GM12878 (cell line): ENCODE measurements around the gene DLK1. TPM values are rescaled to one million over a fixed set of nuclear protein-coding genes. Genes with fewer than 3 reads are reported as not detected.

Source experiments
- ATAC-seq: fragments of 200-7000 bp; cut with Tn5 transposase; 3 replicates; pipeline ENCODE4 v1.9.1; 2020; ENCODE audit warnings: mild to moderate bottlenecking, moderate library complexity
- BruUV-seq: library from RNA; stranded (reverse); fragments of 400-500 nt; replicated peaks from 2 replicates; lab custom pipeline; 2021; lab: Mats Ljungman, UMichigan
- CTCF ChIA-PET: fragments of 300-600 bp; sonication (Branson Sonifier 250); formaldehyde crosslinking; extraction: SDS; loops from one replicate; lab custom pipeline; 2021; ENCODE audit warnings: inconsistent platforms; lab: Yijun Ruan, JAX
- POLR2A ChIA-PET: fragments of 350-600 bp; formaldehyde crosslinking; extraction: SDS; loops from one replicate; lab custom pipeline; 2021; ENCODE audit warnings: inconsistent platforms; lab: Charles Lee
- RAD21 ChIA-PET: fragments of 300-600 bp; sonication (Branson Sonifier 250); formaldehyde crosslinking; loops from one replicate; lab custom pipeline; 2023; ENCODE audit warnings: antibody characterized with exemption; ENCODE audit not compliant: unreplicated experiment; lab: Charles Lee
- SMC1A ChIA-PET: fragments of 300-600 bp; sonication (Branson Sonifier 250); formaldehyde crosslinking; loops from one replicate; lab custom pipeline; 2023; ENCODE audit not compliant: unreplicated experiment, uncharacterized antibody; lab: Charles Lee
- DNase-seq: peaks from one replicate; pipeline ENCODE4 v3.0.0-alpha.2; 2011; ENCODE audit warnings: low read depth, low spot score
- FAIRE-seq: peaks from 3 replicates; lab custom pipeline; 2011; peaks lifted over from hg19 to GRCh38; lab: Jason Lieb, UNC
- H2AFZ ChIP-seq: 2 replicates; pipeline ENCODE4 v1.6.0; 2011; ENCODE audit warnings: low read depth, low read length, control low read depth; ENCODE audit not compliant: control insufficient read depth
- H3K27ac ChIP-seq: 2 replicates; pipeline ENCODE4 v1.5.1; 2011; ENCODE audit warnings: control low read depth; ENCODE audit not compliant: control insufficient read depth, insufficient read depth
- H3K27me3 ChIP-seq, 2 experiments: replicated peaks in 1 of 2; 2 replicates each; pipeline versions ENCODE4 v1.6.0 to v1.6.1; 2011; ENCODE audit warnings: low read length in 1 of 2; ENCODE audit not compliant: control insufficient read depth in 2 of 2, insufficient read depth in 2 of 2
- H3K36me3 ChIP-seq, 2 experiments: 2 replicates each; pipeline ENCODE4 v1.5.1; 2011; ENCODE audit warnings: low read length in 1 of 2; ENCODE audit not compliant: control insufficient read depth in 2 of 2, insufficient read depth in 2 of 2
- H3K4me1 ChIP-seq: 2 replicates; pipeline ENCODE4 v1.6.1; 2011; ENCODE audit warnings: mild to moderate bottlenecking, low read length, moderate library complexity, mixed read lengths; ENCODE audit not compliant: control insufficient read depth, insufficient read depth
- H3K4me2 ChIP-seq: 2 replicates; pipeline ENCODE4 v1.6.0; 2011; ENCODE audit warnings: control low read depth; ENCODE audit not compliant: control insufficient read depth, insufficient read depth
- H3K4me3 ChIP-seq: fragments of 200-600 bp; sonication (generic); 2 replicates; pipeline ENCODE4 v1.5.1; 2016
- H3K79me2 ChIP-seq: 2 replicates; pipeline ENCODE4 v1.6.0; 2011; ENCODE audit warnings: low read length; ENCODE audit not compliant: control insufficient read depth, insufficient read depth
- H3K9ac ChIP-seq: 2 replicates; pipeline ENCODE4 v1.8.0; 2011; ENCODE audit warnings: low read length, control low read depth, mixed read lengths; ENCODE audit not compliant: control insufficient read depth, insufficient read depth
- H3K9me3 ChIP-seq: replicated peaks from 3 replicates; pipeline ENCODE4 v1.5.1; 2011; ENCODE audit warnings: mild to moderate bottlenecking, low read length; ENCODE audit not compliant: control insufficient read depth, insufficient read depth
- H4K20me1 ChIP-seq: 2 replicates; pipeline ENCODE4 v1.6.0; 2011; ENCODE audit not compliant: control insufficient read depth, insufficient read depth
- CREB1 ChIP-seq: IDR thresholded peaks from 2 replicates; pipeline ENCODE4 v1.6.1; 2012; ENCODE audit warnings: low read depth, mild to moderate bottlenecking, inconsistent platforms
- ETV6 ChIP-seq, 2 experiments: fragments of 450-650 bp in 1 of 2; IDR thresholded peaks in 1 of 2; conservative IDR thresholded peaks in 1 of 2; 2 replicates each; pipeline ENCODE4 v1.6.1; 2014; ENCODE audit warnings: antibody characterized with exemption in 1 of 2, borderline replicate concordance in 1 of 2, low read depth in 1 of 2, mild to moderate bottlenecking in 1 of 2, moderate library complexity in 1 of 2
- HDAC2 ChIP-seq: fragments of 200-600 bp; sonication (generic); IDR thresholded peaks from 2 replicates; pipeline ENCODE4 v1.6.1; 2017
- IKZF1 ChIP-seq: fragments of 450-650 bp; conservative IDR thresholded peaks from 2 replicates; pipeline ENCODE4 v1.6.1; 2017; ENCODE audit warnings: antibody characterized with exemption, mild to moderate bottlenecking
- NR2F1 ChIP-seq: fragments of 450-650 bp; conservative IDR thresholded peaks from 2 replicates; pipeline ENCODE4 v1.6.1; 2017; ENCODE audit warnings: mild to moderate bottlenecking
- RFX5 ChIP-seq: IDR thresholded peaks from 2 replicates; pipeline ENCODE4 v1.6.1; 2011; ENCODE audit warnings: low read depth, low read length, improper control_type of control experiment
- SMAD1 ChIP-seq: fragments of 450-650 bp; IDR thresholded peaks from 2 replicates; pipeline ENCODE4 v1.6.1; 2018; ENCODE audit warnings: mild to moderate bottlenecking, low read depth; ENCODE audit not compliant: partially characterized antibody
- SRF ChIP-seq, 2 experiments: IDR thresholded peaks; 2 replicates each; pipeline ENCODE4 v1.6.1; 2011; ENCODE audit warnings: low read depth in 2 of 2, low read length in 2 of 2, mild to moderate bottlenecking in 1 of 2, moderate library complexity in 1 of 2
- ZBTB11 ChIP-seq: fragments of 450-650 bp; formaldehyde crosslinking; IDR thresholded peaks from 2 replicates; pipeline ENCODE4 v1.5.0; 2022; ENCODE audit warnings: mild to moderate bottlenecking, missing genetic modification characterization
- ZNF207 ChIP-seq: fragments of 450-650 bp; IDR thresholded peaks from 2 replicates; pipeline ENCODE4 v1.6.1; 2014; ENCODE audit warnings: antibody characterized with exemption, mild to moderate bottlenecking, borderline replicate concordance
- ZNF622 ChIP-seq: fragments of 450-650 bp; IDR thresholded peaks from 2 replicates; pipeline ENCODE4 v1.6.1; 2017; ENCODE audit warnings: mild to moderate bottlenecking, inconsistent platforms
- ZZZ3 ChIP-seq: IDR thresholded peaks from 2 replicates; pipeline ENCODE4 v1.6.1; 2011; ENCODE audit warnings: low read depth; ENCODE audit not compliant: control insufficient read depth, insufficient read length
- WGBS: methylation state at CpG from one replicate; pipeline ENCODE4 v1.1.6; 2016; ENCODE audit warnings: low lambda C conversion rate; ENCODE audit not compliant: insufficient replicate concordance, insufficient coverage; ENCODE audit errors: missing lambda C conversion rate; 5-methylcytosine and 5-hydroxymethylcytosine counted together
- in situ Hi-C: fragments of 300-500 bp; cut with MboI; formaldehyde crosslinking; loops from 9 replicates; pipeline ENCODE4 v1.14.3; 2018; ENCODE audit warnings: mixed read lengths
- intact Hi-C: fragments of 100-400 bp; cut with micrococcal nuclease; formaldehyde crosslinking; loops from one replicate; pipeline ENCODE4 v1.14.2; 2022; ENCODE audit not compliant: unreplicated experiment
- polyA plus RNA-seq, 11 experiments: library from polyadenylated mRNA; depleted of rRNA in 4 of 11; unstranded in 6 of 11; stranded (reverse) in 5 of 11; fragments of >200 nt; fragmentation: Nextera tagmentation in 4 of 11; fragmentation: Illumina TruSeq in 1 of 11; extraction: Ambion mirVana in 4 of 11; extraction: Trizol in 1 of 11; gene quantifications; 1 replicate in 1 of 11; 2 replicates in 10 of 11; pipeline versions ENCODE4 v1.2.1 to v1.2.3, GENCODE V29; 2011 to 2016; ENCODE audit warnings: inconsistent platforms in 2 of 11, missing spikeins in 2 of 11, low read depth in 1 of 11
- total RNA-seq, 4 experiments: library from RNA; depleted of rRNA in 3 of 4; stranded (reverse); fragments of >200 nt in 3 of 4; fragmentation: Illumina TruSeq in 1 of 4; extraction: Trizol in 1 of 4; gene quantifications; 2 replicates each; pipeline versions ENCODE4 v1.2.1 to v1.2.3, GENCODE V29; 2013 to 2021

Gene DLK1
- total and polyA plus RNA-seq, 10 of the 15 experiments (the other 5 are each of a cell fraction or from before 2014, with no cell fraction given) = 0.87 TPM; not detected in 9

GRCh38 chr14:100695423-100695738 is 31.3 kb upstream of the DLK1 start:
- H3K27ac ChIP-seq = no peak overlapping the region
- no peak overlapping the region for H3K9ac ChIP-seq
- no peak overlapping the region for H3K4me2 ChIP-seq
- H3K9me3 ChIP-seq = no peaks in the 10 kb centered on the region
- 28% methylated on average over 7 of the region's 13 CpGs for WGBS
- no peak overlapping the region for H3K4me3 ChIP-seq
- no peaks in the 10 kb centered on the region for H3K36me3 ChIP-seq
- ATAC-seq (no peak), DNase-seq (no peak), FAIRE-seq (no peak)
- H3K27me3 ChIP-seq = no peaks in the 10 kb centered on the region
- H4K20me1 ChIP-seq = no peaks in the 10 kb centered on the region
- no TSS peak for BruUV-seq
- no peaks in the 10 kb centered on the region for H3K79me2 ChIP-seq
- ChIA-PET RAD21 (no interaction called here), POLR2A (no interaction called here), CTCF (no interaction called here), SMC1A (no interaction called here)
- intact Hi-C loops = no loop called here
- no peak overlapping the region for H2AFZ ChIP-seq
- in situ Hi-C loops = no loop called here
- H3K4me1 ChIP-seq = no peaks in the 10 kb centered on the region
- TF ChIP-seq SRF (IDR thresholded peaks at IDR 0.05; ENCODE audit: low read depth in 2 of 2, low read length in 2 of 2) (no peak), ZNF622 (no peak), NR2F1 (no peak), RFX5 (no peak), ZNF207 (no peak), CREB1 (no peak), ZBTB11 (no peak), ETV6 (conservative IDR thresholded peaks at IDR 0.05 in 1 of 2, IDR thresholded peaks at IDR 0.05 in 1 of 2; ENCODE audit: borderline replicate concordance in 1 of 2, low read depth in 1 of 2) (no peak), ZZZ3 (no peak), SMAD1 (no peak), HDAC2 (no peak), IKZF1 (no peak)
